HepG2 (cell line): ENCODE results near the gene DCPS. TPM values are rescaled to one million over a fixed set of nuclear protein-coding genes. Genes with fewer than 3 reads are reported as not detected.

Experiments
- ATAC-seq: fragments of 200-7000 bp; cut with Tn5 transposase; 3 replicates; pipeline ENCODE4 v1.9.1; 2020; ENCODE audit warnings: mild to moderate bottlenecking, moderate library complexity
- BruUV-seq: library from RNA; stranded (reverse); fragments of 400-500 nt; replicated peaks from 2 replicates; lab custom pipeline; 2021; lab: Mats Ljungman, UMichigan
- CTCF ChIA-PET: fragments of 300-600 bp; formaldehyde crosslinking; extraction: SDS; loops from one replicate; lab custom pipeline; 2021; ENCODE audit warnings: low total read pairs, inconsistent platforms, low intra/inter-chr PET ratio; lab: Yijun Ruan, JAX
- POLR2A ChIA-PET: fragments of 350-600 bp; sonication (Branson Sonifier 250); formaldehyde crosslinking; loops from one replicate; lab custom pipeline; 2020; ENCODE audit warnings: antibody characterized with exemption, inconsistent platforms; lab: Yijun Ruan, JAX
- DNase-seq: peaks from one replicate; pipeline ENCODE4 v3.0.0-alpha.2; 2015; ENCODE audit warnings: low spot score
- FAIRE-seq: peaks from 3 replicates; lab custom pipeline; 2011; peaks lifted over from hg19 to GRCh38; lab: Jason Lieb, UNC
- H2AFZ ChIP-seq: one replicate; pipeline ENCODE4 v1.6.1; 2011; ENCODE audit warnings: low read length, inconsistent platforms
- H3K27ac ChIP-seq: fragments of 300-600 bp; 3 replicates; pipeline ENCODE4 v1.8.0; 2011; ENCODE audit warnings: mixed run types, mild to moderate bottlenecking, mixed read lengths, low read length, inconsistent platforms; ENCODE audit not compliant: insufficient read depth; ENCODE audit errors: extremely low read length
- H3K27me3 ChIP-seq, 2 experiments: fragments of 200-600 bp in 1 of 2; 2 replicates in 1 of 2; 3 replicates in 1 of 2; pipeline versions ENCODE4 v1.6.0 to v1.8.0; 2011; ENCODE audit warnings: low read length in 2 of 2, mild to moderate bottlenecking in 2 of 2, moderate library complexity in 2 of 2, inconsistent platforms in 1 of 2; ENCODE audit not compliant: insufficient read depth in 2 of 2, control insufficient read depth in 1 of 2
- H3K36me3 ChIP-seq, 2 experiments: fragments of 200-600 bp in 1 of 2; replicated peaks in 1 of 2; 2 replicates in 1 of 2; 3 replicates in 1 of 2; pipeline versions ENCODE4 v1.5.1 to v1.8.0; 2011; ENCODE audit warnings: low read length in 2 of 2, inconsistent platforms in 1 of 2; ENCODE audit not compliant: insufficient read depth in 2 of 2, control insufficient read depth in 1 of 2
- H3K4me1 ChIP-seq: 2 replicates; pipeline ENCODE4 v1.5.1; 2012; ENCODE audit warnings: low read length, inconsistent platforms; ENCODE audit not compliant: insufficient read depth
- H3K4me2 ChIP-seq: 2 replicates; pipeline ENCODE4 v1.6.0; 2011; ENCODE audit warnings: low read depth, low read length, inconsistent platforms
- H3K4me3 ChIP-seq, 3 experiments: fragments of 200-600 bp in 1 of 3; sonication (generic), shearing (Covaris generic) in 1 of 3; replicated peaks in 1 of 3; 2 replicates each; pipeline ENCODE4 v1.5.1; 2011 to 2016; ENCODE audit warnings: low read length in 3 of 3, inconsistent platforms in 2 of 3, low read depth in 2 of 3, mild to moderate bottlenecking in 2 of 3, control low read depth in 1 of 3, mixed read lengths in 1 of 3; ENCODE audit not compliant: insufficient read depth in 1 of 3
- H3K79me2 ChIP-seq: one replicate; pipeline ENCODE4 v1.6.1; 2011; ENCODE audit warnings: low read length, inconsistent platforms; ENCODE audit not compliant: insufficient read depth
- H3K9ac ChIP-seq: 2 replicates; pipeline ENCODE4 v1.6.0; 2011; ENCODE audit warnings: mild to moderate bottlenecking, low read depth, low read length, inconsistent platforms; ENCODE audit not compliant: insufficient read depth
- H3K9me3 ChIP-seq: 2 replicates; pipeline ENCODE4 v1.5.1; 2012; ENCODE audit warnings: mild to moderate bottlenecking, low read length
- H4K20me1 ChIP-seq: 2 replicates; pipeline ENCODE4 v1.6.0; 2011; ENCODE audit warnings: inconsistent platforms, mild to moderate bottlenecking, low read length, moderate library complexity; ENCODE audit not compliant: insufficient read depth
- MAFF ChIP-seq: IDR thresholded peaks from 2 replicates; pipeline ENCODE4 v1.6.1; 2011; ENCODE audit warnings: low read depth, low read length, improper control_type of control experiment
- NFATC3 ChIP-seq: sonication (generic); formaldehyde crosslinking; IDR thresholded peaks from 2 replicates; pipeline ENCODE4 v1.5.1; 2020; ENCODE audit warnings: mild to moderate bottlenecking, missing genetic modification reagents
- PBX2 ChIP-seq: IDR thresholded peaks from 2 replicates; pipeline ENCODE4 v1.6.1; 2016; ENCODE audit warnings: control low read depth
- PHF8 ChIP-seq: sonication (generic); formaldehyde crosslinking; IDR thresholded peaks from 2 replicates; pipeline ENCODE4 v1.5.0; 2020; ENCODE audit warnings: missing genetic modification reagents
- SNAPC2 ChIP-seq: sonication (generic); formaldehyde crosslinking; IDR thresholded peaks from 2 replicates; pipeline ENCODE4 v1.8.1; 2022; ENCODE audit warnings: mild to moderate bottlenecking, missing genetic modification reagents
- ZBTB46 ChIP-seq: sonication (generic); formaldehyde crosslinking; IDR thresholded peaks from 2 replicates; pipeline ENCODE4 v1.4.0; 2020; ENCODE audit warnings: mild to moderate bottlenecking, missing genetic modification reagents, borderline replicate concordance
- ZNF142 ChIP-seq: sonication (generic); formaldehyde crosslinking; IDR thresholded peaks from 2 replicates; pipeline ENCODE4 v1.4.0; 2020; ENCODE audit warnings: missing genetic modification reagents
- ZNF772 ChIP-seq: sonication (generic); formaldehyde crosslinking; IDR thresholded peaks from 2 replicates; pipeline ENCODE4 v1.5.0; 2020; ENCODE audit warnings: mild to moderate bottlenecking, missing genetic modification reagents
- WGBS: methylation state at CpG from one replicate; pipeline ENCODE4 v1.1.6; 2017; ENCODE audit warnings: low lambda C conversion rate; 5-methylcytosine and 5-hydroxymethylcytosine counted together
- in situ Hi-C: cut with HindIII; loops from 2 replicates; pipeline ENCODE4 v1.10.0; 2017; ENCODE audit warnings: low pct_unique_long_range_greater_than_20kb; ENCODE audit not compliant: extremely low pct_ligation_motif_present
- intact Hi-C: fragments of 100-400 bp; cut with micrococcal nuclease; formaldehyde crosslinking; loops from one replicate; pipeline ENCODE4 v1.10.0; 2022; ENCODE audit not compliant: unreplicated experiment
- polyA plus RNA-seq, 8 experiments: library from polyadenylated mRNA; depleted of rRNA in 3 of 8; stranded (reverse) in 7 of 8; unstranded in 1 of 8; fragments of >200 nt; fragmentation: Illumina TruSeq in 4 of 8; extraction: Trizol in 4 of 8; gene quantifications; 2 replicates each; pipeline versions ENCODE4 v1.2.1 to v1.2.3, GENCODE V29; 2011 to 2016; ENCODE audit warnings: low read depth in 4 of 8, missing spikeins in 1 of 8, mixed read lengths in 1 of 8; ENCODE audit not compliant: insufficient read depth in 1 of 8
- total RNA-seq, 5 experiments: library from RNA; depleted of rRNA; stranded (reverse); fragments of >200 nt; fragmentation: Illumina TruSeq; extraction: Trizol; gene quantifications; 2 replicates each; pipeline ENCODE4 v1.2.3, GENCODE V29; 2016; ENCODE audit warnings: low read depth in 1 of 5

The DCPS gene
- total and polyA plus RNA-seq, 2 of the 13 experiments (the other 11 are each of a cell fraction or from before 2014, with no cell fraction given): 21.9 to 22.5 TPM

GRCh38 chr11:126384449-126385070 is 80.7 kb downstream of the DCPS start:
- no peak for FAIRE-seq
- H3K4me1 ChIP-seq: no peaks in the 10 kb centered on the region
- no peaks in the 10 kb centered on the region for H3K27me3 ChIP-seq
- ChIA-PET POLR2A (no interaction called here), CTCF (no interaction called here)
- H3K4me3 ChIP-seq: no peak overlapping the region
- H4K20me1 ChIP-seq: no peaks in the 10 kb centered on the region
- H3K9ac ChIP-seq: no peak overlapping the region
- no peak overlapping the region for H3K4me2 ChIP-seq
- 95% methylated on average over 7 of the region's 9 CpGs for WGBS
- BruUV-seq: no TSS peak
- DNase-seq: no peak
- ATAC-seq: no peak; the same call in 2 of the 3 replicates
- H3K27ac ChIP-seq: no peak overlapping the region
- in situ Hi-C loops (no loop called here), intact Hi-C loops (no loop called here)
- no peaks in the 10 kb centered on the region for H3K36me3 ChIP-seq
- H3K9me3 ChIP-seq: no peaks in the 10 kb centered on the region
- no peaks in the 10 kb centered on the region for H3K79me2 ChIP-seq
- H2AFZ ChIP-seq: no peak overlapping the region
- TF ChIP-seq PBX2 (CRISPR knock-in tag): no peak
- no peak for TF ChIP-seq NFATC3
- no peak for TF ChIP-seq MAFF
- no peak for TF ChIP-seq PHF8 (CRISPR knock-in tag)
- TF ChIP-seq ZNF772 (CRISPR knock-in tag): no peak
- no peak for TF ChIP-seq SNAPC2 (CRISPR knock-in tag)
- no peak for TF ChIP-seq ZBTB46 (CRISPR knock-in tag)
- TF ChIP-seq ZNF142 (CRISPR knock-in tag): no peak
